Loucy (cell line): ENCODE results near the gene GGPS1.

Source experiments
- H2AFZ ChIP-seq: fragments of 200-600 bp; sonication (generic); 2 replicates; pipeline ENCODE4 v1.6.0; 2016; ENCODE audit warnings: antibody characterized with exemption, mild to moderate bottlenecking, low read length, moderate library complexity
- H3F3A ChIP-seq: fragments of 200-600 bp; 2 replicates; pipeline ENCODE4 v1.6.0; 2016; ENCODE audit warnings: antibody characterized with exemption, low read depth, mild to moderate bottlenecking
- H3K27me3 ChIP-seq: fragments of 200-600 bp; sonication (generic); 2 replicates; pipeline ENCODE4 v1.6.1; 2014; ENCODE audit warnings: low read length, mild to moderate bottlenecking; ENCODE audit not compliant: insufficient read depth, poor library complexity, severe bottlenecking
- H3K36me3 ChIP-seq: fragments of 200-600 bp; sonication (generic); 2 replicates; pipeline ENCODE4 v1.6.1; 2016; ENCODE audit warnings: low read length; ENCODE audit not compliant: insufficient read depth
- H3K4me1 ChIP-seq: fragments of 200-600 bp; sonication (generic); 2 replicates; pipeline ENCODE4 v1.5.1; 2014; ENCODE audit warnings: low read length, mild to moderate bottlenecking; ENCODE audit not compliant: insufficient read depth, poor library complexity, severe bottlenecking
- H3K4me2 ChIP-seq: fragments of 200-600 bp; sonication (generic); 2 replicates; pipeline ENCODE4 v1.6.0; 2014; ENCODE audit warnings: antibody characterized with exemption, low read length, low read depth, mild to moderate bottlenecking; ENCODE audit not compliant: poor library complexity, severe bottlenecking
- H3K4me3 ChIP-seq: fragments of 200-600 bp; sonication (generic); 2 replicates; pipeline ENCODE4 v1.5.1; 2014; ENCODE audit warnings: low read length, mild to moderate bottlenecking, mixed read lengths; ENCODE audit not compliant: poor library complexity, severe bottlenecking
- H3K79me2 ChIP-seq: fragments of 200-600 bp; sonication (generic); 2 replicates; pipeline ENCODE4 v1.6.1; 2014; ENCODE audit warnings: low read length; ENCODE audit not compliant: insufficient read depth
- H3K9ac ChIP-seq: fragments of 200-600 bp; sonication (generic); 2 replicates; pipeline ENCODE4 v1.6.0; 2014; ENCODE audit warnings: mild to moderate bottlenecking, low read depth, low read length, moderate library complexity; ENCODE audit not compliant: poor library complexity, severe bottlenecking
- H3K9me2 ChIP-seq: fragments of 200-600 bp; sonication (generic); replicated peaks from 2 replicates; pipeline ENCODE4 v1.6.1; 2016; ENCODE audit warnings: low read depth, low read length, mixed read lengths
- H3K9me3 ChIP-seq: fragments of 200-600 bp; sonication (generic); 2 replicates; pipeline ENCODE4 v1.6.1; 2014; ENCODE audit warnings: mild to moderate bottlenecking, antibody characterized with exemption, low read length, low read depth; ENCODE audit not compliant: insufficient read depth
- H4K20me1 ChIP-seq: fragments of 200-600 bp; sonication (generic); 2 replicates; pipeline ENCODE4 v1.6.0; 2014; ENCODE audit warnings: antibody characterized with exemption, low read length, mild to moderate bottlenecking; ENCODE audit not compliant: insufficient read depth, poor library complexity, severe bottlenecking
- EZH2phosphoT487 ChIP-seq: fragments of 200-600 bp; IDR thresholded peaks from 2 replicates; pipeline ENCODE4 v1.6.1; 2018; ENCODE audit warnings: antibody characterized with exemption, mild to moderate bottlenecking, moderate library complexity, borderline replicate concordance
- TF ChIP-seq, protein P1 (sequence below): fragments of 200-600 bp; sonication (generic); conservative IDR thresholded peaks from 2 replicates; pipeline ENCODE4 v1.5.1; 2014; ENCODE audit warnings: mild to moderate bottlenecking, antibody characterized with exemption, low read length

The GGPS1 gene

DNA sequence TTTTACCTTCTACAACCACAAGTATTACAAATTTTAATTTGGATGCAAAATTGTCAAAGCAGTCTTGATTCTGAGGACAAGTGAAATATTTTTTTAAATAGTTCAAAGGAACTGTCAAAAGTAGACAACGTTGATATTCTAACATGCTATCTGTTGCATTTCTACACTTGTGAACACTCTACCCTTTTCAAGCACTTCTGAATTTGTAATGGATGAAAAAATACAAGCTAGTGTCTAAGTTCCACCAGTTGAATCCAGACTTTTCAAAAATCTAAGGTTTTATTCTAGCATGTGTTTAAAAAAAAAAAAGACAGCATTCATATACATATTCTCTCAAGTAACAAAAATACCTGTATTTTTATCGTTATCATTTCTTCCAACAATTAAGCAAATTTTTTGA is 2.5 kb upstream of the GGPS1 start:
- Histone ChIP-seq H3K9ac (peak overlapping the region; percentile 91), H2AFZ (no peak overlapping the region), H3K4me1 (peaks cover 55% of the 10 kb centered on the region), H3K9me2 (no peaks in the 10 kb centered on the region), H4K20me1 (peaks cover 84% of the 10 kb centered on the region), H3K9me3 (no peaks in the 10 kb centered on the region), H3F3A (no peaks in the 10 kb centered on the region), H3K36me3 (0 out of 2 replicates have a peak, but pooled peaks cover 4% of the 10 kb centered on the region), H3K27me3 (no peaks in the 10 kb centered on the region), H3K4me3 (peak overlapping the region; percentile 88), H3K79me2 (peaks cover 90% of the 10 kb centered on the region), H3K4me2 (peak overlapping the region; percentile 93)
- TF ChIP-seq, protein P1, sequence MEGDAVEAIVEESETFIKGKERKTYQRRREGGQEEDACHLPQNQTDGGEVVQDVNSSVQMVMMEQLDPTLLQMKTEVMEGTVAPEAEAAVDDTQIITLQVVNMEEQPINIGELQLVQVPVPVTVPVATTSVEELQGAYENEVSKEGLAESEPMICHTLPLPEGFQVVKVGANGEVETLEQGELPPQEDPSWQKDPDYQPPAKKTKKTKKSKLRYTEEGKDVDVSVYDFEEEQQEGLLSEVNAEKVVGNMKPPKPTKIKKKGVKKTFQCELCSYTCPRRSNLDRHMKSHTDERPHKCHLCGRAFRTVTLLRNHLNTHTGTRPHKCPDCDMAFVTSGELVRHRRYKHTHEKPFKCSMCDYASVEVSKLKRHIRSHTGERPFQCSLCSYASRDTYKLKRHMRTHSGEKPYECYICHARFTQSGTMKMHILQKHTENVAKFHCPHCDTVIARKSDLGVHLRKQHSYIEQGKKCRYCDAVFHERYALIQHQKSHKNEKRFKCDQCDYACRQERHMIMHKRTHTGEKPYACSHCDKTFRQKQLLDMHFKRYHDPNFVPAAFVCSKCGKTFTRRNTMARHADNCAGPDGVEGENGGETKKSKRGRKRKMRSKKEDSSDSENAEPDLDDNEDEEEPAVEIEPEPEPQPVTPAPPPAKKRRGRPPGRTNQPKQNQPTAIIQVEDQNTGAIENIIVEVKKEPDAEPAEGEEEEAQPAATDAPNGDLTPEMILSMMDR, result no peak
- no peak for TF ChIP-seq EZH2phosphoT487

DNA sequence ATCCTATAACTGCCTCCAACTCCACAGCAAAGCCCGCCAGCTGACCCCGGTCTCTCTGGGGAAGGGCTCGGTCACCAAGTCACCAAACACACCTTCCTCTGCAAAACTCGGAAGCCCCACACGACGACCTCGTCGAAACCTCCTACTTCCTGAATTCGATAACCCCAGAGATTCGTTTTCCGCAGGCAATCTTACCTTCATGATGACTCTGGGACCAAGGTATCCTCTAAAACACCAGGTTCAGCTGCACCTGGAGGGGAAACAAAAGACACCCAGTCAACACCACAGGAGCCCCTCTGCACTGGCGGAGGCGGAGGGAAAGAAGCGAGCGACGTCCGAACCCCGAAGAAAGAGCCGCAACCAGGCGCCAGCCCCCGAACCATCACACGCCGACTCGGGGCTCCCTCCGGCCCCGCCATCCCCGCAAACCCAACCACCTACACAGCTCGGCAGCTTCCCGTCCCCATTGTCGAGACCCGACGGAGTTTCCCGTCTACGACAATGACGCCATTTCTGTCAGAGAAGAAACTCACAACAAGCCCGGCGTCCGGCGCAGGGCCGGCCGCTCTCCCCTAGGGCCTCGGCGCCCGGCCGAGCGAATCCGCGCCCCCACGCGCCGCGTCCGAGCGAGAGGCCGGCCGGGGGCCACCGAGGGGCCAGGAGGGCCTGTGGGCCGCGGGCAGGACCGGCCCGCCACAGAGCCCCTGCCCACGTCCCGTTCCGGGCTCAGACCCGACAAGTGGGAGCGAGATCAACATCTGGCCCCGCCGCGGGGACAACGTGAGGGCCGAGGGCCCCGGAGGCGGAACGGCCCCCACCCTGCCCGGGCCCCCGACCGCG is 1.4 kb upstream of the GGPS1 start:
- no peaks in the 10 kb centered on the region for H3K36me3 ChIP-seq

DNA sequence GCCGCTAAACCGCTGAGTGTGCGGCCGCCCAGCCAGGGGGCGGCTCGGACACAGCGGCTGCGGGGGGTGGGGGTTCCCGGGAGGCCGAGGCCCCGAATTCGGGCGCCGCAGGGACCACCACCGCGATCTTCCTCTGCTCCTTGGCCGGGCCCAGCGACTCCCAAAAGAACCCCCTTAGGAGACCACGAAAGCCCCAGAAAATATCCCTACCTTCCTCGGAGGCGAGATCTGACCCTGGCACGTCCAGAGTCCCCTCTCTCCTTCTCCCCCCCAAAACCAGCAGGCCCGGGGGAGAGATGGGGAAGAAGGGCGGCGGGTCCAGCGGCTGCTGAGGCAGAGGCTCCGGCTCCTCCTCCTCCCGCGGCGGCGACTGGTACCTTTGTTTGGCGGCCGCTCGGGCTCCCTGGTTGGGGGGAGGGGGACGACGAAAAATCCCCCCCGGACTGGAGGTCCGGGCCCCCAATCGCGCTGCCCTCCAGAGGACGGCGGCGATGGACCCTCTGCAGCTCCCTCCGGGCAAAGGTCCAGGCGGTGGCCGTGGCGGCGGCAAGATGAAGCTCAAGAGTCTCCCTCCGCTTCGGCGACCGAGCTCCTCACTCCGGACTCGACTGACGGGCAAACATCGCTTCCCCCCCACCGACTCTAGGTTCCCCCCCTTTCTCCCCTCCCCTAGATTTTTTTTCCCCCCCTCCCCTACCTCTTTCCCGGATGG is 655 bp upstream of the GGPS1 start, which contains the start of gene ARID4B:
ARID4B (minus strand) TSS at position 621 of the 712 bp plus-strand sequence. CDS start 1,260 bp downstream, outside the sequence.
- H4K20me1 ChIP-seq, result peaks cover 81% of the 10 kb centered on the region
- no peaks in the 10 kb centered on the region for H3K9me3 ChIP-seq
- H3K79me2 ChIP-seq, result peaks cover 90% of the 10 kb centered on the region
- H3K27me3 ChIP-seq, result no peaks in the 10 kb centered on the region
- no peaks in the 10 kb centered on the region for H3K9me2 ChIP-seq
- H3K4me2 ChIP-seq, result peak within 1 kb of the TSS; percentile 93
- no peaks in the 10 kb centered on the region for H3F3A ChIP-seq
- H3K9ac ChIP-seq, result peak within 1 kb of the TSS; percentile 91
- peak within 1 kb of the TSS; percentile 91 for H2AFZ ChIP-seq
- H3K36me3 ChIP-seq, result no peaks in the 10 kb centered on the region
- H3K4me3 ChIP-seq, result peak within 1 kb of the TSS; percentile 91
- TF ChIP-seq, protein P1, result no peak
- TF ChIP-seq EZH2phosphoT487, result no peak
- H3K4me1 ChIP-seq, result peaks cover 54% of the 10 kb centered on the region

More for the DNA sequence above, 1.4 kb upstream of the GGPS1 start:
- H3K9ac ChIP-seq, result peak overlapping the region; percentile 91
- peak overlapping the region; percentile 88 for H3K4me3 ChIP-seq
- no peaks in the 10 kb centered on the region for H3K9me2 ChIP-seq
- H3K79me2 ChIP-seq, result peaks cover 90% of the 10 kb centered on the region
- peaks cover 59% of the 10 kb centered on the region for H3K4me1 ChIP-seq
- no peaks in the 10 kb centered on the region for H3K9me3 ChIP-seq
- peak overlapping the region; percentile 16; the same call in 1 of the 2 replicates for H2AFZ ChIP-seq
- TF ChIP-seq, protein P1, result no peak
- no peak for TF ChIP-seq EZH2phosphoT487
- H3F3A ChIP-seq, result no peaks in the 10 kb centered on the region
- H3K27me3 ChIP-seq, result no peaks in the 10 kb centered on the region
- peaks cover 83% of the 10 kb centered on the region for H4K20me1 ChIP-seq
- H3K4me2 ChIP-seq, result peak overlapping the region; percentile 93
